Coronary artery (tissue), 2 donors: ENCODE data around the gene SPOP.
A peak's percentile ranks its signal among the peaks of the same experiment; 100 is the strongest.

Source experiments
- DNase-seq: peaks from one replicate; pipeline ENCODE4 v3.0.0-alpha.2; 2017; ENCODE audit warnings: low spot score
- H3K27ac ChIP-seq, 2 donors: fragments of 200-600 bp; sonication (generic); one replicate each; pipeline ENCODE4 v1.5.1; 2016 to 2019
- H3K4me3 ChIP-seq: fragments of 200-600 bp; sonication (generic); 2 replicates; pipeline ENCODE4 v1.5.1; 2016; ENCODE audit warnings: mild to moderate bottlenecking, moderate library complexity
- TF ChIP-seq, protein P1 (sequence below): fragments of 200-600 bp; sonication (generic); IDR thresholded peaks from one replicate; pipeline ENCODE4 v1.5.1; 2019; ENCODE audit warnings: antibody characterized with exemption

The SPOP gene

DNA sequence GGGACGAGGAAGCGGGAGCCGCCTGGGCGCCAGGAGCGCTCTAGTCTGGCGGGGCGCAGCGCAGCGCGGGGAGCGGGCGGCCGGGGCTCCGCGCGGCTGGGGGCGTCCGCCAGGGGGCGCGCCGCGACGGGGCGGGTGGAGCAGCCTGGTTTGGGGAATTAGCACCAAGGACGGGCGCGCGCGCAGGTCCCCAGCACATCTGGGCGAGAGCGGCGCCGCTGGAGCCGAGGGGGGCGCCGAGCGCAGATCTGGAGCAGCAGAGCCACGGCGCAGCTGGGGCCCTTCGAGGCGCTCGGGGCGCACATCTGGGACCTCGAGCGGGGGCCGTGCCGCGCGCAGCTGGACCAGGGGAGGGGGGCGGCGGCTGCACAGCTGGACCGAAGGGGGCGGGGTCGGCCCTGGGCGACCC is 102.2 kb downstream of the SPOP start, which contains the start of gene NXPH3:
Gene NXPH3 (plus strand): TSS at position 193 of the 409 bp plus-strand sequence. CDS start 349 bp downstream, outside the sequence.
- Histone ChIP-seq H3K27ac (peak within 1 kb of the TSS; percentile 95), H3K4me3 (peak within 1 kb of the TSS; percentile 75)
- peak; percentile 81 for DNase-seq
- TF ChIP-seq, protein P1, sequence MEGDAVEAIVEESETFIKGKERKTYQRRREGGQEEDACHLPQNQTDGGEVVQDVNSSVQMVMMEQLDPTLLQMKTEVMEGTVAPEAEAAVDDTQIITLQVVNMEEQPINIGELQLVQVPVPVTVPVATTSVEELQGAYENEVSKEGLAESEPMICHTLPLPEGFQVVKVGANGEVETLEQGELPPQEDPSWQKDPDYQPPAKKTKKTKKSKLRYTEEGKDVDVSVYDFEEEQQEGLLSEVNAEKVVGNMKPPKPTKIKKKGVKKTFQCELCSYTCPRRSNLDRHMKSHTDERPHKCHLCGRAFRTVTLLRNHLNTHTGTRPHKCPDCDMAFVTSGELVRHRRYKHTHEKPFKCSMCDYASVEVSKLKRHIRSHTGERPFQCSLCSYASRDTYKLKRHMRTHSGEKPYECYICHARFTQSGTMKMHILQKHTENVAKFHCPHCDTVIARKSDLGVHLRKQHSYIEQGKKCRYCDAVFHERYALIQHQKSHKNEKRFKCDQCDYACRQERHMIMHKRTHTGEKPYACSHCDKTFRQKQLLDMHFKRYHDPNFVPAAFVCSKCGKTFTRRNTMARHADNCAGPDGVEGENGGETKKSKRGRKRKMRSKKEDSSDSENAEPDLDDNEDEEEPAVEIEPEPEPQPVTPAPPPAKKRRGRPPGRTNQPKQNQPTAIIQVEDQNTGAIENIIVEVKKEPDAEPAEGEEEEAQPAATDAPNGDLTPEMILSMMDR = peak; percentile 70

DNA sequence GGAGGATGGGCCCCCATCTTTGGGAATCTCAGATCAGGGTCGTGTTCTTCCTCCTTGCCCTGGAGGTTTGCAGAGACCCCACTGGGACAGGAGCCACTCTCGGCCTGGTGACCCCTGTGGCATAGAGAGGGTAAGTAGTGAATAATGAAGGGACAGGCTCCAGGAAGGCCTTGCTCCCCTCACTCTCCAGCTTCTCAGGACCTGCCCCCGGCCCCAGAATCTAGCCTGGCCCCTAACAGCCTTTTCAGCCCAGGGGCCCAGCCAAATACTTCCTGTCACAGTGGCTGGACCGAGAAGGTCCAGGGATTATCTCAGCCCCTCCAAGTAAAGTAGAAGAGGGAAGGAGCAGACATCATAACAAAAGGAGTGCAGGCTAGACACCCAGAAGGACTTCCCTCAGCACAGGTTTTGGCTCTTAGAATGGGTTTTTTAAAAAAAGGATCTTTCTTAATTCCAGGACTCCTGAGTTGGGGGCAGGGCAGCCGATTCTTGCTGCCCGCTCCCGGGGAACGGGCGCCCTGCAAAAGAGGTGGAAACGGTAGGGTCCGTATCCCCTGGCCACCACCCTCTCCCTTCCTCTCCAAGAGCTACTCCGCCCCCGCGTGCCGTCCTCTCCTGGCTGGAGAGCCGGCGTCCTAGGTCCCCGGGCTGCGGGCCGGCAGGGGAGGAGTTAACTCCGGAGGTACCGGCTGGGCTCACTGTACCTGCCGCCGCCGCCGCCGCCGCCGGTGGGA is 102.8 kb downstream of the SPOP start:
- peak overlapping the region; percentile 95 for H3K27ac ChIP-seq

GRCh38 chr17:49574323-49574781 is 103.5 kb downstream of the SPOP start:
- H3K4me3 ChIP-seq = peak overlapping the region; percentile 75
- peak overlapping the region; percentile 95 for H3K27ac ChIP-seq
- DNase-seq = peak; percentile 74
- TF ChIP-seq, protein P1 = no peak

More for the DNA sequence above, 102.8 kb downstream of the SPOP start:
- TF ChIP-seq, protein P1 = no peak
- DNase-seq = peak; percentile 69
- H3K4me3 ChIP-seq = peak overlapping the region; percentile 75

DNA sequence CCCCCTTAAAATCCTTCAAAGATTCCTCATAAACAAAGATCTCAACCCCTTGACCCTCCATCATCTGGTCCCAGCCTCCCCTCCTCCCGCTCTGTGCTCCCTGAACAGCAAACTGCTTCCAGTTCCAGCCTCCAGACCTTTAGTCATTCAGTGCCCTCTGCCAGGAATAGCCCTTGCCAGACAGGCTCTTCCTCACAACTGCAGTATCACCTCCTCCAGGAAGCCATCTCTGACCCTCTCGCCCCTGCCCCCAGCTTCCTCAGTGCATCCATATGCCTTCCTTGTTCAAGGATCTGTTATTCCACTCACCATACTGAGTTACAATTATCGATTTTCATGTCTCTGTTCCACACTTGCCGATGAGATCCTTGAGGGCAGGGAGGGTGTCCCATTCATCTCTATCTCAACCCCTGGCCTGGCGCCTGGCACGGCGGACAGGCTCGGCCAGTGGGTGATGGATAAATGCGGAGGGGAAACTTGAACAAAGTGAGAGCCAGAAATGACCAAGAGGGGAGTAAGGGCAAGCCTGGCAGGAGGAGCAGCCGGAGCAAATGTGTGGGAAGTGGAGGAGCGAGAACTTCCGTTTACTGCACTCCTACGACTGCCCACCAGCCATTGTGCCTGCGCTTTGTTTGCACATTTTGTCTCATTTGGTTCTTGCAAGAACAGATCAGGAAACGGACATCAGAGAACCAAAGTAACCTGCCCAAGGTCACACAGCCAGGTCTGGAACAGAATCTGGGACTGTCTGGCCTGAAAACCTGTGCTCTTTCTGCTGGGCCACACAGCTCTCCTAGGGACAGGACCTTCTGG is 104.2 kb downstream of the SPOP start:
- peak overlapping the region; percentile 95 for H3K27ac ChIP-seq
- TF ChIP-seq, protein P1 = no peak
- DNase-seq = peak; percentile 75
- H3K4me3 ChIP-seq = no peak overlapping the region

DNA sequence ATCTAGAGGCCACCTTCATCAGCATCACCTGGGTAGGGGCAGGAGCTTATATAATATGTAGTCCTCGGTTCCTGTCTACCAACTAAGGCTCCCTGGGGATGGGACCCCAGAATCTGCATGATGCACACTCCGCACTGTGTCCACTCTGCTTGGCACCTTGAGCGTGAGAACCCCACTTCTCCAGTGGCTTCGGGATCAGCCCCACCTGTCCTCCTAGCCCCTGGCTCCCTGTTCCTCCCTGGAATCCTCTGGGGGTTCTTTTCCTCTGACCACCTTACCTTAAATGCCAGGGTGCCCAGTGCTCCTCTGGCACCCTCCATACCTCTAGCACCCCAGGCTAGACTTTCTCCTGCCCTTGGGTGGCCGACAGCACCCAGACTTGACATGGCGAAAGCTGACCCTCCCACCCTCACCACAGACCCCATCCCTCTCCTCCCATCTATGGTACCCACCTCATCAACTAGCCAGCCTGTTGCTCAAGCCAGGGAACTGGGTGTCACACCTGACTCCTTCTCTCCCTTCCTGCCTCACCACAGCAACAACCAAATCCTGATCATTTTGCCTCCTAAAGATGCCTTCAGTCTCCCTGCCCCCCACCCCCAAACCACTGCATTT is 105.0 kb downstream of the SPOP start:
- DNase-seq = peak; percentile 71

GRCh38 chr17:49572226-49572625 is 105.7 kb downstream of the SPOP start:
- peak overlapping the region in 1 of 2 donors; percentile 95 for H3K27ac ChIP-seq
- H3K4me3 ChIP-seq = no peak overlapping the region
- peak; percentile 62 for DNase-seq
- TF ChIP-seq, protein P1 = no peak

More for the DNA sequence above, 105.0 kb downstream of the SPOP start:
- Histone ChIP-seq H3K27ac (peak overlapping the region; percentile 95), H3K4me3 (no peak overlapping the region)
- TF ChIP-seq, protein P1 = no peak
